T follicular helper cell (primary cell): Measurements from ENCODE around the gene ZNF724.
"Not testable (repeated sequence)": the region's sequence is repeated elsewhere in the genome, so short reads cannot be mapped to it uniquely, and the experiment has no call there.

ENCODE experiments used
- DNase-seq: peaks from one replicate; pipeline ENCODE4 v3.0.0-alpha.2; 2020; ENCODE audit warnings: low read depth
- total RNA-seq, 2 experiments: gene quantifications; one replicate each; lab custom pipeline; 2026; lab: John Stamatoyannopoulos, UW

Gene ZNF724
- 2.3 to 4.6 reads per million in 2 experiments for total RNA-seq

DNA sequence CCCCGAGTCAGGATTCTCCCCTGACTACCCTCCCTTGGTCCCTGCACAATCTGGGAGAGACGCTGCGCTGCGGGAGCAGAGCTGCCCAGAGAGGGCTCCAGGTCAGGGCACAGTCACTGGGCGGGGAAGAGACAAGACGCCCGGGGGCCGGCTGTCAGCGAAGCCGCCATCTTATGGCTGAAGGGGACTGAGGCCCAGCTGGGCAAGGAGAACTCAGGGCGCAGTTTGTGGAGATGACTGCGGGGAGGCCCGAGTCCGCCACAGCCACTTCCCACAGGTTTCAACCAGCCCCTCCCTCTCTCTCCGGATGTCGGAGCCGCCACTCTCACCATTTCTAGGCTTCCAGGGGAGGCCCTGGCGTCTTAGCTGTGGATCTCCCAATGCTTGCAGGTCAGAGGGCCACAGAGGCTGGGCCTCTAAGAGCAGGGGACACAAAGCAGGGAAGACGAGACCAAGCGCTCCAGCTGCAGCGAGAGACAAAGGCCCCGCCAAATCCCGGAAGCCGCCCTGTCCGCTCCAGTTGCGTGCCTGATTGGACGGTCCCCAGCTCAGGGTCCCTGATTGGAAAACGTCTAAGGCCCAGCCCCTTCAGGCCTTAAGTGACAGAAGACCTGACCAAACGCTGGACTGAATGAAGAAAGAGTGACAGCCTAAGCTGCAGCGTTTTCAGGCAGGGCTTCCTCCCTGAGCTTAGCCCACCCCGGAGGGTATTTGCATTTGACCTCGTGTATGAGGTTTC lies at the start of gene ZNF724:
TSS of gene ZNF724 (minus strand) at position 484 of the 739 bp plus-strand sequence. CDS start at position 332, 152 bp downstream.
- peak; percentile 81 for DNase-seq

DNA sequence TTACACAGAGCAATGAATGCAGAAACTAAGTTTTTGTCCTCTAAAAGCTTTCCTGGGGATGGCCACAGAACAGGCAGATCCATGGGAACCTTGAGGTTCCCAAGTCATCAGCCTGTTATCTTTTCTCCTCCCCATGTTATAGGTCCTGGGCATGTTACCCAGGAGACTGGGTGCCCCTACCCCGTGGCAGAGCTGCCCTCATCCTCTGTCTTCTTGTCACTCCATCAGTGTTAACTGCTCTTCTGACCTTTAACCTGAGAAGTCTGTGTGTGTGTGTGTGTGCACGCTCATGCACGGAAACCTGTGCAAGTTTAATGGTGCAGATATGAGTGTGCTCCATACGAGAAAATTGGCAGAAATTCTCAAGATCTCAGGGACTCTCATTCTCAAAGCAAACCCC lies 43.9 kb upstream of the ZNF724 start:
- no peak for DNase-seq

DNA sequence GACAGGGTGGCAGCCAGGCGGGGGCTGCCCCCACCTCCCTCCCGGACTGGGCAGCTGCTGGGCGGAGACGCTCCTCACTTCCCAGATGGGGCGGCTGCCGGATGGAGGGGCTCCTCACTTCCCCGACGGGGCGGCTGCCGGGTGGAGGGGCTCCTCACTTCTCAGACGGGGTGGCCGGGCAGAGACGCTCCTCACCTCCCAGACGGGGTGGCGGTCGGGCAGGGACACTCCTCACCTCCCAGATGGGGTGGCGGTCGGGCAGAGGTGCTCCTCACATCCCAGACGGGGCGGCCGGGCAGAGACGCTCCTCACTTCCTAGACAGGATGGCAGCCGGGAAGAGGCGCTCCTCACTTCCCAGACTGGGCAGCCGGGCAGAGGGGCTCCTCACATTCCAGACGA lies 39.8 kb upstream of the ZNF724 start:
- not testable (repeated sequence) for DNase-seq

DNA sequence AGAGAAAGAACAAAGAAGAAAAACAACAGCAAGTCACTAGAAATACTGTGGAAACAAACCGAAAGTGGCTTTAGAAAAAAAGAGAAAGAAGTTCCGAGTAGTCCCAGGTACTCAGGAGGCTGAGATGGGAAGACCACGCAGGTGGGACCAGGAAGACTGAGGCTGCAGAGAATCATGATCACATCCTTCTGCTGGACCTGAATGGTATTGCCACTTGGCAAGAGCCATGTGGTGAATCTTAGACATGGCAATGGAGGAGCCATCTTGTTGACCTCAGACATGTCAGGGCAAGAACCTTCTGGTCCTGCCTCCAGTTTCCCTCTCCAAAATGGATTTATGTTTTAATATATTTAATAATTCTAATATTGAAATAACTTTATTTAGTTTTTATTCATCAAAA lies 37.4 kb upstream of the ZNF724 start:
- no peak for DNase-seq

DNA sequence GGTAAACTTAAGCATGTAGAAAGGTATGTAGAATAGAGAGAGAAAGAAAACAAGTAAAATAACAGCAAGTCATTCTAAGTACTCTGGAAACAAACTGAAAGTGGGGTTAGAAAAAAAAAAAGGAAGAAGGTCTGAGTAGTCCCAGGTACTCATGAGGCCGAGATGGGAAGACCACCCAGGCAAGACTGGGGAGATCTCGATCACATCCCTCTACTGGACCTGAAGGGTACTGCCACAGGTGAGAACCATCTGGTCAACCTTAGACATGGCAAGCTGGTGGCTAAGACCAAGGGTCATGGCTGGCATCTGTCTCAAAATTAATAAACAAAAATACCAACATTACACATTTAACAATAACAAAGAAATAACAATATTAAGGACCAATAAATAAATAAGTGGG lies 36.3 kb upstream of the ZNF724 start:
- DNase-seq: no peak

DNA sequence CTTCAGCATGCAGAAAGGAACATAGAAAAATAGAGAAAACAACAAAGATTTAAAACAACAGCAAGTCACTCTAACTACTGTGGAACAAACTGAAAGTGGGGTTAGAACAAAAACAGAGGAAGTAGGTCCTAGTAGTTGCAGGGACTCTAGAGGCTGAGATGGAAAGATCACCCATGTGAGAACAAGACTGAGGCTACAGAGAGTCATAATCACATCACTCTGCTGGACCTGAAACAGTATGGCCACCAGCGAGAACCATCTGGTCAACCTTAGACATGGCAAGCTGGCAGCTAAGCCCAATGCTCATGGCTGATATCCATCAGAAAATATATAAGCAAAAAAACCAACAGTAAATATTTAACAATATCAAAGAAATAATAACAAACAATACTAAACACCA lies 35.8 kb upstream of the ZNF724 start:
- DNase-seq: no peak

DNA sequence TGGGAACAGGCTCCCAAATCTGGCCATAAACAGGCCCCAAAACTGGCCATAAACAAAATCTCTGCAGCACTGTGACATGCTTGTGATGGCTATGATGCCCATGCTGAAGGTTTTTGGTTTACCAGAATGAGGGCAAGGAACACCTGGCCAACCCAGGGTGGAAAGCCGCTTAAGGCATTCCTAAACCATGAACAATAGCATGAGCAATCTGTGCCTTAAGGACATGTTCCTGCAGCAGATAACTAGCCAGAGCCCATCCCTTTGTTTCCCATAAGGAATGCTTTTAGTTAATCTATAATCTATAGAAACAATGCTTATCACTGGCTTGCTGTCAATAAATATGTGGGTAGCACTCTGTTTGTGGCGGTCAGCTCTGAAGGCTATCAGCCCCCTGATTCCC lies 35.1 kb upstream of the ZNF724 start:
- DNase-seq: not testable (repeated sequence)

DNA sequence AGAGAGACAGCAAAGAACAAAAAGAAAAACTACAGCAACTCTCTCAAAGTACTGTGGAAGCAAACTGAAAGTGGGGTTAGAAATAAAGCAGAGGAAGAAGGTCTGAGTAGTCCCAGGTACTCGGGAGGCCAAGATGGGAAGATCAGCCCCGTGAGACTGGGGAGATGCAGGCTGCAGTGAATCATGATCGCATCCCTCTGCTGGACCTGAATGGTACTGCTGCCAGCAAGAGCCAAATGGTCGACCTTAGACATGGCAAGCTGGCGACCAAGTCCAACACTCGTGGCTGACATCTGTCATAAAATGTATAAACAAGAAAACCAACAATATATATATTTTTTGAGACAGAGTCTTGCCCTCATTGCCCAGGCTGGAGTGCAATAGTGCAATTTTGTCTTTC lies 33.7 kb upstream of the ZNF724 start:
- peak; percentile 46 for DNase-seq

DNA sequence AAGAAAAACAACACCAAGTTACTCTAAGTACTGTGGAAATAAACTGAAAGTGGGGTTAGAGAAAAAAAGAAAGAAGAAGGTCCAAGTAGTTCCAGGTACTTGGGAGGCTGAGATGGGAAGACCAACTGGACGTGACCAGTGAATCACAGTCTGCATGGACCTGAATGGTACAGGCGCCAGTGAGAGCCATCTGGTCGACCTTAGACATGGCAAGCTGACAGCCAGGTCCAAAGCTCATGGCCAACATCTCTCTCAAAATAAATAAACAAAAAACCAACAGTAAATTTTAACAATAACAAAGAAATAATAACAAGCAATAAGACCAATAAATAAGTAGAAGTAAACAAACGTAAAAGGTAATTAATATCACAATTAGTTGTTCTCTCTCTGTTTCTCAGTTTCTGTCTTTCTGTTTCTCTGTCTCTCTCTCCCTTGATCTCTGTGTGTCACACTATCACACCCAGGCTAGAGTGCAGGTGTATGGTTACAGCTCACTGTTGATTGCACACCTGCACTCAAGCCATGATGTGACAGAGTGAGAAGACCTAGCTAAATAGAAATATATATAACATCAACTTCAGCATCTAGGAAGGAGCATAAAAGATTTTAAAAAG lies 31.6 kb upstream of the ZNF724 start:
- DNase-seq: no peak

DNA sequence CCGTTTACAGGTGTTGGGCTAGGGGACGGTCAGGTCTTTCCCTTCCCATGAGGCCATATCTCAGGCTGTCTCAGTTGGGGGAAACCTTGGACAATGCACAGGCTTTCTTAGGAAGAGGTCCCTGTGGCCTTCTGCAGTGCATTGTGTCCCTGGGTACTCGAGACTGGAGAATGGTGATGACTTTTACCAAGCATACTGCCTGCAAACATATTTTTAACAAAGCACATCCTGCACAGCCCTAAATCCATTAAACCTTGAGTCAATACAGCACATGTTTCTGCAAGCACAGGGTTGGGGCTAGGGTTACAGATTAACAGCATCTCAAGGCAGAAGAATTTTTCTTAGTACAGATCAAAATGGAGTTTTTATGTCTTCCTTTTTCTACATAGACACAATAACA lies 27.9 kb upstream of the ZNF724 start:
- not testable (repeated sequence) for DNase-seq

DNA sequence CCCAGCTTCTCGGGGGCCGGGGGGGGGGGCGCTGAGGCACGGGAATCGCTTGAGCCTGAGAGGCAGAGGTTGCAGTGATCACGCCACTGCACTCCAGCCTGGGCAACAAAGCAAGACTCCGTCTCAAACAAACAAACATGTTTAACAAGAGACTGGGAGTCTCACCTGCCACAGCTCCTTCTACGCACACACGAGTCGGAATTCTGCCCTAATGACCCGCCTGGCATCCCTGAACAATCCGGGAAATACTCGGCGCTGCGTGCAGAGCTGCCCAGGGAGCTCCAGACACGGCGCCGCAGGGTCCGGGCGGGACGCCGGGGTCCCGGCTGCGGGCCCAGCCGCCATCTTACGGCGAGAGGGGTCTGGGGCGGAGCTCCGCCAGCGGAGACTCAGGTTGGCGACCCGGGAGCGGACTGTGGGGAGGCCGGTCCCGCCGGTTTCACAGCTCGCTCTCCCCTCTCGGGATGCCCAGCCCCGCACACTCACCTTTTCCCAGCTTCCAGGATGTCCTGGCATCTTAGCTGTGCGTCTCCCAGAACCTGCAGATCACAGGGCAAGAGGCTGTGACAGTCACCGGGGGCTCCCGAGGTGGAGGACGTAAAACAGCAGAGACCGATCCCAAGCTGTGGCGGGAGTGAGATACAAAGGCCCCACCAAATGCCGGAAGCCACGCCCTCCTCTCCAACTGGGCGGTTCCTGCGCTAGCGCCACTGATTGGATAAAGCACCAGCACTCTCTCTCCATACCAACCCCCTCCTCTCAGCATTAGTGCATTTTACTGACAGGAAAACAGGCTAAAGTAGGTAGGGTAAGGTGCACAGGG lies 23.6 kb upstream of the ZNF724 start:
- peak; percentile 88 for DNase-seq

DNA sequence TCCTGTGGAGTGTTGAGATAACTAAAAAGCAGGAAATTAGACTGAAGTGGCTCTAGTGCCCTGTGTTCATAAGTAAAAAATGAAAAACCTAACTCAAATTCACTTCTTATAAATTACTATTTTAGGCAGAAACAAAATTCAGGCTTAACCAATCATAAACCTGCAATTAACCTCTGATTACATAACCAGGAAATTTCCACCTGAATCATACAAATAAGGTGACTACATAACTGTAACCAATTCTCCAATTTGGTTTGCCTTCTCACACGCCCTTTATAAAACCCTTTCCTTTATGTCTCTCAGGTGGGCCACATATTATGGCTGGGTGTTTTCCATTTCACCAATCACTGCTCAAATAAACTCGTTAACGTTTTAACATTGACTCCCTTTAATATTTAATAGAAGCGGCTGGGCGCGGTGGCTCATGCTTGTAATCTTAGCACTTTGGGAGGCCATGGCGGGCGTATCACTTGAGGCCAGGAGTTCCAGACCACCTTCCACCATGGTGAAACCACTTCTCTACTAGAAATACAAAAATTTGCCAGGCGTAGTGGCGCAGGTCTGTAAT lies 22.9 kb upstream of the ZNF724 start:
- DNase-seq: no peak

DNA sequence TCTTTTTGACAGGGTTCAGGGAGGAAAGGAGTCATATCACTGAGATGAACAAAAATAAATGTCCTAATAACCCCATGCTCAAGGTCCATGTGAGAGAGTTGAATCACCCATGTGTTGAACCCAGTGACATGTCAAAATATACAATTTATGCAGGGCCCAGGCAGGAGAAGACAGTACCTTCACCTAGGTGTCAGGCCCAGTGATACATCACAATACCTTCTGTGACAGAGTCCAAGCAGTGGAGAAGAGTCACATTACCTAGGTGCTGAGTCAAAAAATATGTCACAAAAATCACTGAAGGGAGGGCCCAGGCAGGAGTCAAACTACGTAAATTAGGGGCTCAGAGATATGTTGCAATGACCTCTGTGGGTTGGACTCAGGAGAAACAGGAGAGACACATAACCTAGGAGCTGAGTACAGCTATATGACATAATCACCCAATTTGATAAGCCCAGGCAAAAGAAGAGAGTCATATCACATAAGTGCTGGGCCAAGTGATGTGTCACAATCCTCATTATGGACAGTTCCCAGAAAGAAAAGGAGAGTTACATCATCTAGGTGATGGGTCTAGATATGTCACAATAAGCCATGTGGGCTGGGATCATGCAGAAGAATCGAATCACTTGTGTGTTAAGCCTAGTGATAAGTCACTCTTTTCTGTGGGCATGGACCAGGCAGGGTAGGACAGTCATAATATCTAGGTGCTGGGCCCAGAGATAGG lies 13.8 kb upstream of the ZNF724 start:
- DNase-seq: no peak

DNA sequence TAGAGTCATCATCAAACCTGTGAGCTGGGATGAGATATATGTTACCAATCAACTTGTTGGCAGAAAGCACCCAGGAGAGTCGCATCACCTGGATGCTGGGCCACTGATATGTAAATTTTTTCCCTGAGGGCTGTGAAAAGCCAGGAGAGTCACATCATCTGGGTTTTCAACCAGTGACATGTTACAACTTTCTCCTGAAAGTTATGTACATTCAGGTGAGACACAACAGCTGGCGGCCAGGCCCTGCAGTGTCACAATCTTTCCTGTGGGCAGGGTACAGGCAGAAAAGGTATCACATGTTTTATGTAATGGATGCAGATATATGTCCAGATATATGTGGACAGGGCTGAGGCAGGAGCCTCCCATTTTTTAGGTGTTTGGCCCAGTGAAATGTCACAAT lies 13.2 kb upstream of the ZNF724 start:
- DNase-seq: no peak

DNA sequence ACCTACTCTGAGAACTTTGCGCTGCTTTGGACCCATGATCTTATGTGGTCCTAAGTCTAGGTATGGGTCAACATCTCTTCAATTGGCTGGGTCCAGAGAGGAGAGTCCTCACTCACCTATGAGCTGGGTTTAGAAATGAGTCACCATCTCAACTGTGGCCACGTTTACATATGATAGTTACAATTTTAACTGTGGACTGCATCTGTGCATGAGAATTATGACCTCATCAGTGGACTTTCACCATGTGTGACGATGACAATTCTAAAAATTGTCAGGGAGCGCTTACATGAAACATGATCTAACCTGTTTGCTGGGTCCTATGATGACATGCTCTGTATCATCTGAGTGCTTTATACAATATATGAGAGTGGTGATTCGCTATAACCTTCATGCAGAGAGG lies 12.7 kb upstream of the ZNF724 start:
- DNase-seq: no peak

DNA sequence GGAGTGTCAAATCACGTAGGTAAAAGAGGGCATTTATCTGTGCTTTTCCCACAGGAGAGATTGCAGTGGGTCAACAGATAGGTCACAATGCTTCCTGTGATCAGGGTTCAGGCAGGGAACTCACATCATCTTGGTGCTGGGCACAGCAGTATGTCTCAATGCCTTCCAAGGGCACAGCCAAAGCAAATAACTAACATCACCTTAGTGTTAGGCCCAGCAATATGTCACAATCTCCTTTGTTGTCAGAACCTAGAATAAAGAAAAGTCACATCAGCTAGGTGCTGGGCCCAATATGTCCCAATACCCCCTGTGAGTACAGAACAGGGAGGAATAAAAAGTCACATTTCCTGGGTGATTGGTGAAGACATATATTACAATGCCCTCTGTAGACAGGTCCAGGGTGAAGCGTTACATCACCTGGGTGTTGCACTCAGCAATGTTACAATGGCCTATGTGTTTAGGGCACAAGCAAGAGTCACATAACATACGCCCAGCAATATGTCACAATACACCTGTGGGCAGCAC lies 11.4 kb upstream of the ZNF724 start:
- no peak for DNase-seq

DNA sequence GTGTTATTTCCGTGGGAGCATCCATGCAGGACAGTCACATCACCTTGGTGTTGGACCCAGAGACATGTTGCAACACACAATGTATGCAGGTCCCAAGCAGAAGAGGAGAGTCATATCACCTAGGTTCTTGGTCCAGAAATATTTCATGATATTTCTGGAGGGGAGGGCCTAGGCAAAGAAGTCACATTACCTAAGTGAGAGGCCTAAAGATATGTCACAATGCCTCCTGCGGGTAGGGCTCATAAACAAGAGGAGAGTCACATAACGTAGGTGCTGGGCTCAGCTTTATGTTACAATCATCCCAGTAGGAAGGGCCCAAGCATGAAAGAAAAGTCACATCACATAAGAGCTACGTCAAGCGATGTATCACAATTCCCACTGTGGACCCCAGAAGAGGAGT lies 10.8 kb upstream of the ZNF724 start:
- no peak for DNase-seq

DNA sequence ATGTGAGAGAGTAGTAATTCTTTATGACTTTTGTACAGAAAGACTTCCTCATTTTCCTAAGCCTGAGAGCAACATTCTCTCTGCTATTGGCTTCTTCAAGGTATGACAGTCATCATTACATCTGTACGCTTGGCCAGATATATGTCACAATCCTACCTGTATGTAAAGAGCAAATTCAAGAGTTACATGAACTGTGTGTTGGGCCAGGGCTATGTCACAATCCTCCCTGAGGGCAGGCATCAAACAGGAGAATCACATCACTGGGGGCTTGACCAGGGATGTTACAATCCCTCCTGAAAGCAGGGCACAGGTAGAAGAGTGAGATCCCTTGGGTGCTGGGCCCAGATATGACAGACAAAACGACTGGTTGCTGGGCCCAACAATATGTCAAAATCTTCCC lies 9.8 kb upstream of the ZNF724 start:
- DNase-seq: no peak

DNA sequence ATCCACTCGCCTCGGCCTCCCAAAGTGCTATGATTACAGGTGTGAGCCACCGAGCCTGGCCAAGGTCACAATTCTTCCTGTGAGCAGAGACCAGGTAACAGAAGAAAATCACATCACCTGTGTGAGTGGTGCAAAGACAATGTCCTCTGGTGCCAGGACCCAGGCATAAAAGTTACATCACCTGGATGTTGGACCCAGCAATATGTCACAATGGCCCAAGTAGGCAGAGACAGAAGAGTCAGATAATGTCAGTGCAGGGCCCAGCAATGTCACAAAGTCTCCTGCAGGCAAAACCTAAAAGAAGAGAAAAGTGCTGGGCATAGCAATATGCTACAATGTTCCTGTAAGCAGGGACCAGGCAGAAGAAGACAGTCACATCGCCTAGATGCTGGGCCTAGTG lies 5.5 kb upstream of the ZNF724 start:
- no peak for DNase-seq

DNA sequence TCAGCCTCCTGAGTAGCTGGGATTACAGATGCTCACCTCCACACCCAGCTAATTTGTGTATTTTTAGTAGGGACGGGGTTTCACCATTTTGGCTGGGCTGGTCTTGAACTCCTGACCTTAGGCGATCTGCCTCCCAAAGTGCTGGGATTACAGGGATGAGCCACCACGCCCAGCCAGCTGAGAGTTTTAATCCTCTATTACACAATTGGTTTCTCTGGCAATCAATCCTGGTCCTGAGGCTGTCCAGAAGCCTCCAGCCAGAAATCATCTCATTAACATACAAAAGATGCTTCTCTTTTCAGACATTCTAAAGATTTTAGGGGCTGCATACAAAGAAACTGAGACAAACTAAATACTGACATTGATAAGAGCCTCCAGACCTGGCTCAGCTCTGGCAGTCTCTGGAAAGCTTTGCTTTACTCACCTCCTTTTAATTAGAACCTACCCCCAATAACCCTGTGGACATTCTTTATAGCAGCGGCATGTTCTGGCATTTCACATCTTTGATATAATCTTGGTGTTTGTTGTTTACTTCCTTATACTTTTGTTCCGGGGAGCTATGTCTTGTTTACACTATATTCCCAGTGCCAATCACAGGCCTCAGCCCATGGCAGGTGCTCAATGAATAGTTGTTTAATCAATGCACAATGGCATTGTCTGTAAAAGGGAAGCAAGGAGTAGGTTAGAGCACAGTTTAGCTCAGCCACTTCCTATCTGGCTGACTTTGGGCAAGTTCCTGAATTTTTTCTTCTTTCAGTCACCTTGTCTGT lies 4.1 kb upstream of the ZNF724 start:
- DNase-seq: no peak

DNA sequence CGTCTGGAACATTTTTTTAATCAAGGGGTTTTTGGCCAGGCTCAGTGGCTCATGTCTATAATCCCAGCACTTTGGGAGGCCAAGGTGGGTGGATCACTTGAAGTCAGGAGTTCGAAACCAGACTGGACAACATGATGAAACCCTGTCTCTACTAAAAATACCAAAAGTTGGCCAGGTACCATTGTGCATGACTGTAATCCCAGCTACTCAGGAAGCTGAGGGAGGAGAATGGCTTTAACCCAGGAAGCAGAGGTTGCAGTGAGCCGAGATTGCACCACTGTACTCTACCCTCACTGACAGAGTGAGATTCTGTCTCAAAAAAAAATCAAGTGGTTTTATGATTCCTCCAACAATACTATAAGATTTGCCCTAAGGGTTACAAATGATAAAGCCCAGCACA lies 3.1 kb upstream of the ZNF724 start:
- not testable (repeated sequence) for DNase-seq
